Type B pancreatic cell (in vitro differentiated cells): ENCODE data around the gene NR0B2. TPM values are rescaled to one million over a fixed set of nuclear protein-coding genes. Genes with fewer than 3 reads are reported as not detected.

ENCODE experiments used
- DNase-seq: peaks from one replicate; pipeline ENCODE4 v3.0.0; 2021; ENCODE audit warnings: mixed read lengths; ENCODE audit not compliant: unreplicated experiment; ENCODE audit errors: extremely low spot score
- H3K27ac Mint-ChIP-seq: 2 replicates; pipeline ENCODE4 v1.8.0; 2021; ENCODE audit warnings: mild to moderate bottlenecking, mixed read lengths
- H3K27me3 Mint-ChIP-seq: 2 replicates; pipeline ENCODE4 v1.8.0; 2021; ENCODE audit warnings: mixed read lengths
- H3K36me3 Mint-ChIP-seq: 2 replicates; pipeline ENCODE4 v1.8.0; 2021; ENCODE audit warnings: mixed read lengths
- H3K4me1 Mint-ChIP-seq: one replicate; pipeline ENCODE4 v1.8.0; 2021; ENCODE audit warnings: mixed read lengths; ENCODE audit not compliant: unreplicated experiment
- H3K4me3 Mint-ChIP-seq: 2 replicates; pipeline ENCODE4 v1.8.0; 2021; ENCODE audit warnings: mild to moderate bottlenecking, mixed read lengths
- H3K9me3 Mint-ChIP-seq: 2 replicates; pipeline ENCODE4 v1.8.0; 2021; ENCODE audit warnings: mixed read lengths
- total RNA-seq: library from RNA; stranded (reverse); gene quantifications from 2 replicates; pipeline ENCODE4 v1.2.1, GENCODE V29; 2021; ENCODE audit warnings: low replicate concordance
- TF ChIP-seq, protein P1 (sequence below): fragments of 200-600 bp; sonication (generic); conservative IDR thresholded peaks from 2 replicates; pipeline ENCODE4 v1.5.0; 2021; ENCODE audit warnings: antibody characterized with exemption, mild to moderate bottlenecking

The NR0B2 gene
- total RNA-seq, 1 donor from 2014 or later = 7.2 TPM

DNA sequence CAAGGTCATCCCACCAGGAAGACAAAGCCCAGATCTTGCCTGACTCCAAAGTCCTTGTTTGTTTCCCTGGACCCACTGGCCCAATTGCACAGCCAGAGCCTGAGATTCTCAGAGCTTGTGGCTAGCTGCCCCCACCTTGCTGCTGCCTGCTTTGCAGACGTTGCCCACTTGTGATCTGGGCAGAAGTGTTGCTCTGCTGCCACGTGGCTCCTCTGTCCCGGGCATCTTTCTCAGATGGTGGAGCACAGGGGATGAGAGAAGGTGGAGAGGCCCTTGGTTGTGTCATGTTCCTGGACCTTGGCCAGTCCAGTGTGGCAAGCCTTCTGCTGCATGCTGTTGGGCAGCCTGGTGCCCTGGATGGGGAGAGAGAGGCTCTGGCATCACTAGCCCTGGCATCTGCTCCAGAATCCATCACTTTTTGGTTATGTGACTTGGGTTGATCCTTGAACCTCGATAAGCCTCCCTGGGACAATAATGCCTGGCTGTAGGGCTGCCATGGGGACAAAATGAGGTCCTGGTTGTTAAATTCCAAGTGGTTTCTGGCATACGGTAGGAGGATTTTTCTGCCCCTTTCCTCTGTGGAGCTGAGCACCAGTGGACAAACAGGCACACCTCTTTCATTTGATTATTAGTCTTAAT is 1.5 kb upstream of the NR0B2 start:
- H3K27me3 Mint-ChIP-seq = no peaks in the 10 kb centered on the region

DNA sequence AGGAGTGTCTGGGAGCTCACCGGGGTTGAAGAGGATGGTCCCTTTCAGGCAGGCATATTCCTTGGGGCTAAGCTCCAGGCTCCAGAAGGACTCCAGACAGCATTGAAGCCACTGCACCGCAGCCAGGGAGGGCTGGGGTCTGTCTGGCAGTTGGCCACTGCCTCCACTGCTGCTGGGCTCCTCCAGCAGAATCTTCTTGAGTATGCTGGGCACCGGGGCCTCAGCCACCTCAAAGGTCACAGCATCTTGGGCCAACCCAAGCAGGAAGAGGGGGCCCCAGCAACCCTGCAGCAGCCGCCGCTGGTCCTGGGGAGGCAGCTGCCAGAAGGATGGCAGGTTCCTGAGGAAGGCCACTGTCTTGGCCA is 404 bp downstream of the NR0B2 start:
- no peaks in the 10 kb centered on the region for H3K4me1 Mint-ChIP-seq

More for the DNA sequence above, 1.5 kb upstream of the NR0B2 start:
- peaks cover 2% of the 10 kb centered on the region for H3K4me1 Mint-ChIP-seq
- H3K27ac Mint-ChIP-seq = no peak overlapping the region
- H3K9me3 Mint-ChIP-seq = no peaks in the 10 kb centered on the region
- TF ChIP-seq, protein P1, sequence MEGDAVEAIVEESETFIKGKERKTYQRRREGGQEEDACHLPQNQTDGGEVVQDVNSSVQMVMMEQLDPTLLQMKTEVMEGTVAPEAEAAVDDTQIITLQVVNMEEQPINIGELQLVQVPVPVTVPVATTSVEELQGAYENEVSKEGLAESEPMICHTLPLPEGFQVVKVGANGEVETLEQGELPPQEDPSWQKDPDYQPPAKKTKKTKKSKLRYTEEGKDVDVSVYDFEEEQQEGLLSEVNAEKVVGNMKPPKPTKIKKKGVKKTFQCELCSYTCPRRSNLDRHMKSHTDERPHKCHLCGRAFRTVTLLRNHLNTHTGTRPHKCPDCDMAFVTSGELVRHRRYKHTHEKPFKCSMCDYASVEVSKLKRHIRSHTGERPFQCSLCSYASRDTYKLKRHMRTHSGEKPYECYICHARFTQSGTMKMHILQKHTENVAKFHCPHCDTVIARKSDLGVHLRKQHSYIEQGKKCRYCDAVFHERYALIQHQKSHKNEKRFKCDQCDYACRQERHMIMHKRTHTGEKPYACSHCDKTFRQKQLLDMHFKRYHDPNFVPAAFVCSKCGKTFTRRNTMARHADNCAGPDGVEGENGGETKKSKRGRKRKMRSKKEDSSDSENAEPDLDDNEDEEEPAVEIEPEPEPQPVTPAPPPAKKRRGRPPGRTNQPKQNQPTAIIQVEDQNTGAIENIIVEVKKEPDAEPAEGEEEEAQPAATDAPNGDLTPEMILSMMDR = no peak
- H3K36me3 Mint-ChIP-seq = no peaks in the 10 kb centered on the region
- H3K4me3 Mint-ChIP-seq = no peak overlapping the region
- no peak for DNase-seq

DNA sequence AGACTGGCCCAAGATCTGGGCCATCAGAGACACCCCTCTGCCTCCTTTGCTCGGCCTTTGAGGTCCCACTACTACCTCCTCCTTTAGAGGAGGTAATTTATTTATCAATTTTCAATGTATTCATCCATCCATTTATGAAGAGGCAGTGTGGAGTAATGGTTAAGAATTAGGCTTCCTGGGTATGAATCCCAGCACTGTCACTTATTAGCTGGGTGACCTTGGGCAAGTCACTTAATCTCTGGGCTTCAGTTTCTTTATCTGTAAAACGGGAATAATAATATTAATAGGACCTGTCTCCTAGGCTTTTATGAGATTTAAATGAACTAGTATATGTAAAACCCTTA is 1.7 kb downstream of the NR0B2 start:
- TF ChIP-seq, protein P1 = no peak
- H3K27me3 Mint-ChIP-seq = peaks cover 7% of the 10 kb centered on the region
- H3K4me1 Mint-ChIP-seq = no peaks in the 10 kb centered on the region
- no peak overlapping the region for H3K27ac Mint-ChIP-seq
- no peak overlapping the region for H3K4me3 Mint-ChIP-seq
- no peaks in the 10 kb centered on the region for H3K36me3 Mint-ChIP-seq
- no peaks in the 10 kb centered on the region for H3K9me3 Mint-ChIP-seq
- no peak for DNase-seq

More for the DNA sequence above, 404 bp downstream of the NR0B2 start:
- H3K4me3 Mint-ChIP-seq = peak overlapping the region; percentile 77
- peak overlapping the region; percentile 86 for H3K27ac Mint-ChIP-seq
- TF ChIP-seq, protein P1 = no peak
- H3K27me3 Mint-ChIP-seq = peaks cover 7% of the 10 kb centered on the region
- no peaks in the 10 kb centered on the region for H3K36me3 Mint-ChIP-seq
- H3K9me3 Mint-ChIP-seq = no peaks in the 10 kb centered on the region
- no peak for DNase-seq

DNA sequence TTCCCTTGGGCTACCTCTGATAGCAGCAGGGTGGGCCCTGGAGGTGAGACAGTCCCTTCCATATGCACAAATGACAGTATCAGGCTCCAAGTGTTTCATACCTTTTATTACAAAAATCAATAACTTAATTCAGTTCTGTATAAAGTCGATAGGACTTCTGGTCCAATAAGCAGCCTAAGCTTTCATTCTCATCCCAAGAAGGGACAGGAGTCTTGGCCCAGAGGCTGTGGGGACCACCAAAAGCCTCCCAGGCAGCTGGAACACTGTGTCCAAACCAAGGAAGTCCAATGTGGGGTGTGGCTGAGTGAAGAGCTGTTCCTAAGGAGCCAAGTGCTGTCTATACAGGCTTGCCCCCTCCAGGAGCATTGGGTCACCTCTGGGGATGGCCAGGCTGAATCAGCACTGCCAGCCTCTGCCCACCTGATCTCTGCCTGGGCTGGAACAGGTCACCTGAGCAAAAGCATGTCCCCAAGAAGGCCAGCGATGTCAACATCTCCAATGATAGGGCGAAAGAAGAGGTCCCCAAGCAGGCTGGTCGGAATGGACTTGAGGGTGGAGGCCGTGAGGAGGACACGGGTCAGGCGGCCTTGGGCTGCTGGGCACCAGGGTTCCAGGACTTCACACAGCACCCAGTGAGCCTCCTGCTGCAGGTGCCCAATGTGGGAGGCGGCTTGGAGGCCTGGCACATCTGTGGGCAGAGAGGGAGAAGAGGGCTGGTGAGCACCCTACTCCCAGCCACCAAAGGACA is 2.2 kb downstream of the NR0B2 start:
- TF ChIP-seq, protein P1 = no peak
- peaks cover 7% of the 10 kb centered on the region for H3K27me3 Mint-ChIP-seq
- no peaks in the 10 kb centered on the region for H3K36me3 Mint-ChIP-seq
- DNase-seq = no peak
- peak overlapping the region; percentile 44 for H3K4me3 Mint-ChIP-seq
- no peaks in the 10 kb centered on the region for H3K9me3 Mint-ChIP-seq
- H3K4me1 Mint-ChIP-seq = no peaks in the 10 kb centered on the region
- no peak overlapping the region for H3K27ac Mint-ChIP-seq

DNA sequence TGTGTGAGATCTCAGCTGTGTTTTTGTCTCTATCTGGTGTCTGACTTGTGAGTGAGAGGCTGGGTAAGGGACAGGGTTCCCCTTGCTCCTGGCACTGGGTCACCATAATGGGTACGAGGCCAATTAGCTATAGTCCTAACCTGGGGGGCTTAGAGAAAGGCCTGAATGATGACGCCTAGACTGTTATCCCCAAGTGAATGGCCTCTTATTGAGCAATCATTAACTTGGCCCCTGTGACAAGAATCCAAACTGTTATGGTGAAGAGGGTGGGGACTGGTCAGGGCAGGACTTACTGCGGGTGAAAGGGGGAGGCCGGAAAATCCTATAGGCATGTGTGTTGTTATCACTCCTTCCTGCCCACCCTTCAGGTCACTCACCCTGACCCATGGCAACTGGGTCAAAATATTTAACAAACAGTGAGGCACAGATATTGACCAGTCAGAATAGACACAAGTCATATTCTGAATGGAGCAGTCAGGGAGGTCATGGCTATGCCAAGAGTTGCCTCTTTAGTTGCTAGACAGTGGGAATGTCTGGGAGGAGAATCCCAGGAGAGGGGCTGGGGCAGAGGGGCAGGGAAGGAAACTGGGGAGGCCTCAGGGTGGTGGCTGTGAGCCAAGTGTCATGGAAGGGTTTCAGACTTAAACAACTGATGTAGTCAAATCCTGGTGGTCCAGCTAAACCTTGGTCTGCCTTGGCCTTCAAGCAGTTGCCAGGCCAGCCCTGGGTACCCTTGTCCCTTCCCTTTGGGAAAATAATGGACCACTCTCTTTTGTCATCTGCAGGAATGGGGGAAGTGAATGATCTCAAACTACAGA is 3.2 kb downstream of the NR0B2 start:
- Mint-ChIP-seq H3K27me3 (peaks cover 7% of the 10 kb centered on the region), H3K36me3 (no peaks in the 10 kb centered on the region), H3K9me3 (no peaks in the 10 kb centered on the region), H3K27ac (peak overlapping the region; percentile 45), H3K4me3 (peak overlapping the region; percentile 33), H3K4me1 (no peaks in the 10 kb centered on the region)
- TF ChIP-seq, protein P1 = no peak
- DNase-seq = no peak
